IMR-90 (cell line): Measurements from ENCODE around the gene HIF1A. TPM values are rescaled to one million over a fixed set of nuclear protein-coding genes. Genes with fewer than 3 reads are reported as not detected.

ENCODE experiments used
- ATAC-seq: fragments of 200-7000 bp; cut with Tn5 transposase; 2 replicates; pipeline ENCODE4 v1.9.1; 2020; ENCODE audit warnings: low read depth, mild to moderate bottlenecking, moderate library complexity
- BruUV-seq: library from RNA; stranded (reverse); fragments of 400-500 nt; replicated peaks from 2 replicates; lab custom pipeline; 2021; lab: Mats Ljungman, UMichigan
- CTCF ChIA-PET: fragments of 300-600 bp; formaldehyde crosslinking; extraction: SDS; loops from one replicate; lab custom pipeline; 2021; ENCODE audit warnings: antibody characterized with exemption; lab: Yijun Ruan, JAX
- POLR2A ChIA-PET: fragments of 300-600 bp; sonication (Branson Sonifier 250); formaldehyde crosslinking; loops from one replicate; lab custom pipeline; 2022; ENCODE audit warnings: antibody characterized with exemption; ENCODE audit not compliant: unreplicated experiment; lab: Charles Lee
- DNase-seq: peaks from one replicate; pipeline ENCODE4 v3.0.0; 2013
- H2AFZ ChIP-seq: replicated peaks from 2 replicates; pipeline ENCODE3; 2013; ENCODE audit warnings: low read length, mild to moderate bottlenecking; ENCODE audit not compliant: poor library complexity
- H2AK5ac ChIP-seq: 2 replicates; pipeline ENCODE4 v1.6.1; 2013; ENCODE audit warnings: low read depth, low read length, inconsistent platforms
- H2AK9ac ChIP-seq: replicated peaks from 2 replicates; pipeline ENCODE3; 2013; ENCODE audit warnings: mild to moderate bottlenecking, low read depth, low read length, moderate library complexity; ENCODE audit not compliant: poor library complexity
- H2BK120ac ChIP-seq: 2 replicates; pipeline ENCODE4 v1.6.1; 2013; ENCODE audit warnings: low read depth, low read length, inconsistent platforms
- H2BK15ac ChIP-seq: 3 replicates; pipeline ENCODE4 v1.6.1; 2013; ENCODE audit warnings: low read depth, low read length, inconsistent platforms
- H2BK20ac ChIP-seq: 2 replicates; pipeline ENCODE4 v1.6.1; 2013; ENCODE audit warnings: low read depth, mild to moderate bottlenecking, inconsistent platforms, low read length, moderate library complexity
- H2BK5ac ChIP-seq: 2 replicates; pipeline ENCODE4 v1.6.1; 2013; ENCODE audit warnings: mild to moderate bottlenecking, low read depth, low read length, inconsistent platforms; ENCODE audit not compliant: poor library complexity, severe bottlenecking
- H3K14ac ChIP-seq: replicated peaks from 2 replicates; pipeline ENCODE4 v1.6.1; 2013; ENCODE audit warnings: low read depth, low read length, inconsistent platforms
- H3K18ac ChIP-seq: 2 replicates; pipeline ENCODE4 v1.6.1; 2013; ENCODE audit warnings: low read depth, low read length, control low read depth
- H3K23ac ChIP-seq: 2 replicates; pipeline ENCODE4 v1.6.1; 2013; ENCODE audit warnings: low read depth, low read length, inconsistent platforms
- H3K27ac ChIP-seq: 2 replicates; pipeline ENCODE4 v1.5.1; 2013; ENCODE audit warnings: mild to moderate bottlenecking, control low read depth, low read length; ENCODE audit not compliant: insufficient read depth
- H3K27me3 ChIP-seq: 2 replicates; pipeline ENCODE4 v1.6.1; 2013; ENCODE audit warnings: low read length; ENCODE audit not compliant: control insufficient read depth, insufficient read depth
- H3K36me3 ChIP-seq: 2 replicates; pipeline ENCODE4 v1.6.1; 2013; ENCODE audit warnings: low read length, mixed read lengths; ENCODE audit not compliant: control insufficient read depth, insufficient read depth
- H3K4ac ChIP-seq: 2 replicates; pipeline ENCODE4 v1.6.1; 2013; ENCODE audit warnings: low read depth, low read length, inconsistent platforms
- H3K4me1 ChIP-seq: 2 replicates; pipeline ENCODE4 v1.6.1; 2013; ENCODE audit warnings: low read length, mixed read lengths; ENCODE audit not compliant: control insufficient read depth, insufficient read depth
- H3K4me2 ChIP-seq: 2 replicates; pipeline ENCODE4 v1.6.1; 2013; ENCODE audit warnings: low read depth, mild to moderate bottlenecking, control low read depth, low read length, moderate library complexity
- H3K4me3 ChIP-seq: 2 replicates; pipeline ENCODE4 v1.5.1; 2013; ENCODE audit warnings: low read depth, mild to moderate bottlenecking, control low read depth, low read length, moderate library complexity; ENCODE audit not compliant: insufficient read depth
- H3K56ac ChIP-seq: 2 replicates; pipeline ENCODE4 v1.6.1; 2013; ENCODE audit warnings: low read length, inconsistent platforms; ENCODE audit not compliant: insufficient read depth; ENCODE audit errors: extremely low read depth
- H3K79me1 ChIP-seq, 2 experiments: 2 replicates each; pipeline ENCODE4 v1.6.1; 2013; ENCODE audit warnings: low read length in 2 of 2, inconsistent platforms in 1 of 2, low read depth in 1 of 2
- H3K9ac ChIP-seq: 2 replicates; pipeline ENCODE4 v1.6.1; 2013; ENCODE audit warnings: low read depth, low read length, control low read depth
- H3K9me1 ChIP-seq: 2 replicates; pipeline ENCODE4 v1.6.1; 2013; ENCODE audit warnings: low read length, inconsistent platforms; ENCODE audit not compliant: insufficient read depth
- H3K9me3 ChIP-seq: 2 replicates; pipeline ENCODE4 v1.6.1; 2013; ENCODE audit warnings: low read length; ENCODE audit not compliant: control insufficient read depth, insufficient read depth
- H4K20me1 ChIP-seq: 2 replicates; pipeline ENCODE4 v1.6.1; 2013; ENCODE audit warnings: low read length, inconsistent platforms; ENCODE audit not compliant: insufficient read depth
- H4K5ac ChIP-seq: 2 replicates; pipeline ENCODE4 v1.6.1; 2013; ENCODE audit warnings: mild to moderate bottlenecking, low read depth, low read length, control low read depth
- H4K8ac ChIP-seq, 2 experiments: 2 replicates each; pipeline ENCODE4 v1.6.1; 2013; ENCODE audit warnings: low read depth in 2 of 2, low read length in 2 of 2, control low read depth in 1 of 2, inconsistent platforms in 1 of 2
- H4K91ac ChIP-seq: 2 replicates; pipeline ENCODE4 v1.6.1; 2013; ENCODE audit warnings: low read depth, low read length, inconsistent platforms; ENCODE audit not compliant: insufficient read depth
- BHLHE40 ChIP-seq: fragments of 150-350 bp; IDR thresholded peaks from 2 replicates; pipeline ENCODE4 v1.6.1; 2016; ENCODE audit warnings: mild to moderate bottlenecking, low read depth, low read length
- CEBPB ChIP-seq: IDR thresholded peaks from 2 replicates; pipeline ENCODE4 v1.6.1; 2012; ENCODE audit warnings: low read depth, low read length, improper control_type of control experiment
- CHD1 ChIP-seq: IDR thresholded peaks from 2 replicates; pipeline ENCODE4 v1.6.1; 2012; ENCODE audit warnings: low read depth, low read length, improper control_type of control experiment
- CTCF ChIP-seq: conservative IDR thresholded peaks from 2 replicates; pipeline ENCODE4 v1.5.1; 2012; ENCODE audit warnings: mild to moderate bottlenecking, low read depth, low read length, improper control_type of control experiment
- ELK1 ChIP-seq: fragments of 150-350 bp; IDR thresholded peaks from 2 replicates; pipeline ENCODE4 v1.6.1; 2016; ENCODE audit warnings: low read depth, mild to moderate bottlenecking, low read length, moderate library complexity, borderline replicate concordance
- FOS ChIP-seq: fragments of 150-350 bp; IDR thresholded peaks from 2 replicates; pipeline ENCODE4 v1.6.1; 2016; ENCODE audit warnings: low read depth, low read length
- MAFK ChIP-seq: IDR thresholded peaks from 2 replicates; pipeline ENCODE4 v1.6.1; 2012; ENCODE audit warnings: low read depth, low read length, improper control_type of control experiment
- MAZ ChIP-seq: IDR thresholded peaks from 2 replicates; pipeline ENCODE4 v1.6.1; 2012; ENCODE audit warnings: low read depth, mild to moderate bottlenecking, low read length, improper control_type of control experiment, moderate library complexity, borderline replicate concordance
- MXI1 ChIP-seq: IDR thresholded peaks from 2 replicates; pipeline ENCODE4 v1.6.1; 2012; ENCODE audit warnings: low read depth, mild to moderate bottlenecking, low read length, moderate library complexity, borderline replicate concordance
- NFE2L2 ChIP-seq: fragments of 150-350 bp; IDR thresholded peaks from 2 replicates; pipeline ENCODE4 v1.6.1; 2016; ENCODE audit warnings: low read depth, mild to moderate bottlenecking, low read length
- POLR2A ChIP-seq: IDR thresholded peaks from 2 replicates; pipeline ENCODE4 v1.6.1; 2012; ENCODE audit warnings: mild to moderate bottlenecking, low read depth, low read length
- RAD21 ChIP-seq: IDR thresholded peaks from 2 replicates; pipeline ENCODE4 v1.6.1; 2012; ENCODE audit warnings: low read length, improper control_type of control experiment
- RCOR1 ChIP-seq: IDR thresholded peaks from 2 replicates; pipeline ENCODE4 v1.6.1; 2012; ENCODE audit warnings: mild to moderate bottlenecking, low read length, improper control_type of control experiment; ENCODE audit not compliant: insufficient replicate concordance
- RFX5 ChIP-seq: IDR thresholded peaks from 2 replicates; pipeline ENCODE4 v1.8.0; 2012; ENCODE audit warnings: low read depth, mild to moderate bottlenecking, low read length, moderate library complexity
- SMC3 ChIP-seq: fragments of 150-350 bp; IDR thresholded peaks from 2 replicates; pipeline ENCODE4 v1.6.1; 2016; ENCODE audit warnings: low read depth, mild to moderate bottlenecking, antibody characterized with exemption, low read length, moderate library complexity
- USF2 ChIP-seq: fragments of 150-350 bp; IDR thresholded peaks from 2 replicates; pipeline ENCODE4 v1.6.1; 2017; ENCODE audit warnings: mild to moderate bottlenecking, antibody characterized with exemption, low read length, low read depth
- WGBS, 2 experiments: methylation state at CpG; one replicate each; pipeline versions ENCODE4 v1.1.5 to v1.1.7; 2013; ENCODE audit warnings: missing lambda C conversion rate in 2 of 2; ENCODE audit not compliant: insufficient read length in 1 of 2; ENCODE audit errors: extremely low coverage in 2 of 2; 5-methylcytosine and 5-hydroxymethylcytosine counted together
- dilution Hi-C: fragments of 300-500 bp; cut with HindIII; formaldehyde crosslinking; loops from one replicate; pipeline ENCODE4 v1.14.3; 2018; ENCODE audit warnings: low sequenced_read_pairs; ENCODE audit not compliant: unreplicated experiment
- in situ Hi-C: fragments of 300-500 bp; cut with MboI; formaldehyde crosslinking; loops from 3 replicates; pipeline ENCODE4 v1.14.3; 2019; ENCODE audit warnings: low sequenced_read_pairs, inconsistent platforms, mixed read lengths
- intact Hi-C: fragments of 100-400 bp; cut with micrococcal nuclease; formaldehyde crosslinking; loops from 2 replicates; pipeline ENCODE4 v1.10.0; 2022
- polyA plus RNA-seq, 3 experiments: library from polyadenylated mRNA; depleted of rRNA; stranded (reverse); fragments of >200 nt; gene quantifications; 2 replicates each; pipeline ENCODE4 v1.2.3, GENCODE V29; 2012; ENCODE audit warnings: low replicate concordance in 1 of 3
- total RNA-seq: library from RNA; depleted of rRNA; stranded (reverse); fragments of >200 nt; gene quantifications from 2 replicates; pipeline ENCODE4 v1.2.3, GENCODE V29; 2012

The HIF1A gene
- total and polyA plus RNA-seq, 2 of the 4 experiments (the other 2 are of a cell fraction) = 128 to 301 TPM

GRCh38 chr14:61733972-61734371, 38.7 kb downstream of the HIF1A start:
- Histone ChIP-seq H2BK15ac (no peak overlapping the region), H3K9ac (no peak overlapping the region), H3K4me3 (no peak overlapping the region), H2AK9ac (no peak overlapping the region), H3K79me1 (peaks cover 14 to 46% of the 10 kb centered on the region in 2 experiments), H3K27ac (no peak overlapping the region), H3K36me3 (peaks cover 66% of the 10 kb centered on the region), H3K4me2 (no peak overlapping the region), H3K56ac (no peak overlapping the region), H2BK5ac (no peak overlapping the region), H4K8ac (no peak overlapping the region), H3K23ac (no peak overlapping the region), H3K9me1 (no peaks in the 10 kb centered on the region), H2BK120ac (no peak overlapping the region), H3K27me3 (no peaks in the 10 kb centered on the region), H2AK5ac (no peak overlapping the region), H3K14ac (no peak overlapping the region), H4K5ac (no peak overlapping the region), H2BK20ac (no peak overlapping the region), H3K4me1 (no peaks in the 10 kb centered on the region), H4K20me1 (peaks cover 16% of the 10 kb centered on the region), H4K91ac (no peak overlapping the region), H3K18ac (no peak overlapping the region), H3K9me3 (no peaks in the 10 kb centered on the region), H2AFZ (no peak overlapping the region), H3K4ac (no peak overlapping the region)
- no CpG with 5 or more reads among the region's 2 CpGs for WGBS, 2 experiments
- in situ Hi-C loops (loop anchor here (5.0 kb wide), 1 partner anchor 272 kb away; no protein-coding TSS in a partner anchor), dilution Hi-C loops (no loop called here), intact Hi-C loops (no loop called here)
- no TSS peak for BruUV-seq
- POLR2A ChIA-PET = no interaction called here
- ATAC-seq (no peak), DNase-seq (no peak)
- no peak for TF ChIP-seq CEBPB
- no peak for TF ChIP-seq MAZ
- TF ChIP-seq MAFK = no peak
- no peak for TF ChIP-seq USF2
- TF ChIP-seq BHLHE40 = no peak
- no peak for TF ChIP-seq NFE2L2
- no peak for TF ChIP-seq RCOR1
- TF ChIP-seq SMC3 = no peak
- no peak for TF ChIP-seq CHD1
- no peak for TF ChIP-seq ELK1
- TF ChIP-seq CTCF = no peak
- TF ChIP-seq RAD21 = no peak
- TF ChIP-seq RFX5 = no peak
- TF ChIP-seq MXI1 = no peak
- TF ChIP-seq FOS = no peak
- TF ChIP-seq POLR2A = no peak
- CTCF ChIA-PET = interaction anchor here (0.9 to 1.4 kb wide), 3 partner anchors 13 to 15 kb away, joined by 3 to 6 read pairs (median 3); no protein-coding TSS in a partner anchor
